GM19468 (cell line): Measurements from ENCODE around the gene AMMECR1L.
"Not testable (repeated sequence)": the region's sequence is repeated elsewhere in the genome, so short reads cannot be mapped to it uniquely, and the experiment has no call there.

Experiments
- ATAC-seq: cut with Tn5 transposase; IDR thresholded peaks from one replicate; pipeline ENCODE4 v1.9.1; 2021; ENCODE audit warnings: mild to moderate bottlenecking, moderate library complexity, moderate number of reproducible peaks; ENCODE audit not compliant: unreplicated experiment; ENCODE audit errors: extremely low read depth

The AMMECR1L gene

GRCh38 chr2:127887776-127888130 lies 2.0 kb upstream of the AMMECR1L start:
- ATAC-seq: no peak

- no peak for ATAC-seq
Observed at GRCh38 chr2:127887082-127887775, 1.5 kb upstream of the AMMECR1L start.

GRCh38 chr2:127886593-127886935 lies 808 bp upstream of the AMMECR1L start:
- not testable (repeated sequence) for ATAC-seq

GRCh38 chr2:127884861-127885740 lies 655 bp downstream of the AMMECR1L start:
- peak; percentile 1 for ATAC-seq

GRCh38 chr2:127884436-127884835 lies 1.3 kb downstream of the AMMECR1L start:
- no peak for ATAC-seq

- ATAC-seq: no peak
Observed at GRCh38 chr2:127879899-127880298, 5.9 kb downstream of the AMMECR1L start.

GRCh38 chr2:127877626-127878025 lies 8.1 kb downstream of the AMMECR1L start:
- ATAC-seq: no peak

GRCh38 chr2:127877136-127877535 lies 8.6 kb downstream of the AMMECR1L start:
- no peak for ATAC-seq

- ATAC-seq: no peak
Observed at GRCh38 chr2:127874378-127875269, 11.1 kb downstream of the AMMECR1L start.

GRCh38 chr2:127873707-127874303 lies 12.0 kb downstream of the AMMECR1L start:
- ATAC-seq: no peak

GRCh38 chr2:127872354-127872753 lies 13.4 kb downstream of the AMMECR1L start:
- no peak for ATAC-seq

- ATAC-seq: no peak
Observed at GRCh38 chr2:127865926-127866325, 19.8 kb downstream of the AMMECR1L start.

- ATAC-seq: no peak
Observed at GRCh38 chr2:127864877-127865276, 20.9 kb downstream of the AMMECR1L start.

- no peak for ATAC-seq
Observed at GRCh38 chr2:127862228-127862627, 23.5 kb downstream of the AMMECR1L start.

GRCh38 chr2:127860130-127860529 lies 25.6 kb downstream of the AMMECR1L start:
- no peak for ATAC-seq

- ATAC-seq: no peak
Observed at GRCh38 chr2:127859712-127860085, 26.1 kb downstream of the AMMECR1L start.

- no peak for ATAC-seq
Observed at GRCh38 chr2:127857265-127857808, 28.4 kb downstream of the AMMECR1L start.

- ATAC-seq: no peak
Observed at GRCh38 chr2:127853671-127854070, 32.1 kb downstream of the AMMECR1L start.

GRCh38 chr2:127852388-127852787 lies 33.4 kb downstream of the AMMECR1L start:
- no peak for ATAC-seq

GRCh38 chr2:127847931-127848330 lies 37.8 kb downstream of the AMMECR1L start:
- no peak for ATAC-seq
